Subcutaneous adipose tissue (tissue), 4 donors: Measurements from ENCODE around the gene STRA8. TPM values are rescaled to one million over a fixed set of nuclear protein-coding genes. Genes with fewer than 3 reads are reported as not detected.

Experiments used
- CTCF ChIP-seq: fragments of 450-650 bp; IDR thresholded peaks from one replicate; pipeline ENCODE4 v1.5.1; 2016; ENCODE audit warnings: low read depth, mild to moderate bottlenecking, control low read depth, antibody characterized with exemption, moderate library complexity
- total RNA-seq, 4 donors: library from RNA; depleted of rRNA; stranded (reverse); fragments of >200 nt; gene quantifications; one replicate each; pipeline ENCODE4 v1.1.0, GENCODE V29; 2016

STRA8 gene
- total RNA-seq, 4 donors from 2014 or later, result not detected

DNA sequence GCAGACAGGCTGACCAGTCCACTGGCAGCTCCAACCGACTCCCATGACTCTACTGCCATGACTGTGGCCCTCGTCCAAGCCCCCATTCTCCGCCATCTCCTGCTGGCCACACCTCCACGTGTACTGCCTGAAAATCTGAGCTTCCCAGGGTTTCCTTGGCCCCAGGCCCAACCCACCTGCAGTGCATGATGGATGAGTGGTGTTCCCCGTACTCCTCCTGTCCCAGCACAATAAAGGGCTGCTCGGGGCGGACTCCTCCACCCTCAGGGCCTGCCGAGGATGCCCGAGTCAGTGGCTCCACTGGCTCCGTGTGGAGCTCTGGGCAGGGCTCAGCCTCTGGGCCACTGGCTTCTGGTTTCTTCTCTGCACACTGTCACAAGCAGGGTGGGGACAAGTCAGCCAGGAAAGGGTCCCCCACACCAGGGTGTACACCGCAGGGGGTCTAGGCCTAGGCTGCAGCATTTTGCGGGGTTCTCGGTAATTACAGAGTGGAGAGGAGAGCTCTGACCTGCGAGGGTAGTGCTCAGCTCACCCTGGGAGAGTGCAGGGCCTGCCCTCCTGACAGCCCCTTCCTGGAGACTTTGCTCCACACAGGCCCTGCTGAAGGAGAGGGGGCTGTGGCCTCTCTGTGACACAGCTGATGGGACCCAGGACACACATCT lies 37.5 kb upstream of the STRA8 start:
- no peak for TF ChIP-seq CTCF

- TF ChIP-seq CTCF, result no peak
Measured at GRCh38 chr7:135197343-135197742, 36.3 kb upstream of the STRA8 start.

- no peak for TF ChIP-seq CTCF
Measured at GRCh38 chr7:135197906-135198655, 35.6 kb upstream of the STRA8 start.

DNA sequence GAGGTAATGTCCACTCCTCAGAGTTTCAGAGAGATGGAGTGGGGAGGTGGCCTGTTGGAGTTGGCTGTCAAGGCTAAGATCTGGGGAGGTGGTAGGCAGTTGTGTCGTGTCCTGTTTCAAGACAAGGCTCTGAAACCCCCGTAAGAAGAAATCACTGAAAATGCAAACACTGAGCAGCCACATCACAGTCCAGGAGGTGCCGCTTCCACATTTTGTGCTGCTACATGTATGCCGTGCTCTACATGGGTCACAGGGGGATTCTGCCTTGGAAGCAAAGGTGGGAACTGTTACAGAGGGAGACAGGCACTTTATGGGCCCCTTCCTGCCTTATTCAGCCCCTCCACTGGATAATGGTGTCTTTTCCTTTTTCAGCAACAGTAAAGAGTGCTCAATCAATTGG lies 34.2 kb upstream of the STRA8 start:
- no peak for TF ChIP-seq CTCF

DNA sequence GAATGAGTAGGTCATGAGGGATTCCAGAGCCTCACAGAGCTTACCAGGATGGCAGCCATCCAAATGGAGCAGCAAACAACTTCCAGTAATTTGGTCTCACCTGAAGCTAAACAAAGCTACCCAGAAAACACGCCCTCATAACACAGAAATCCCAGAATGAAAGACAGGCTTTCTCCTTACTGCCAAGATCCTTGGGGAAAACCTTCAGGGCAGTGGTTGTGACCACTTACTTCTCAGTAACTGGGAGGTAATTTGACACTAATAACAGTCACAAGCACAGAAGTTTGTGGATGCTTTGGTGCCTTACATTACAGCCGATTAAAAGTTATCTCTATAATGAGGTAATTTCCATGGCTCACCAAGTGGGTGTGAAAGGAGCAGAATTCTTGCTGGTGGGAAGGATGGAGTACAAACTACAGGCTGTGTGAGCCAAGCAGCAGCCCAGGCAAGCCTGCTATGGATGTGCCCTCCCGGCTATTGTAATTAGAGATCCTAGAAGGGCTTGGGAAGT lies 32.8 kb upstream of the STRA8 start:
- no peak for TF ChIP-seq CTCF

DNA sequence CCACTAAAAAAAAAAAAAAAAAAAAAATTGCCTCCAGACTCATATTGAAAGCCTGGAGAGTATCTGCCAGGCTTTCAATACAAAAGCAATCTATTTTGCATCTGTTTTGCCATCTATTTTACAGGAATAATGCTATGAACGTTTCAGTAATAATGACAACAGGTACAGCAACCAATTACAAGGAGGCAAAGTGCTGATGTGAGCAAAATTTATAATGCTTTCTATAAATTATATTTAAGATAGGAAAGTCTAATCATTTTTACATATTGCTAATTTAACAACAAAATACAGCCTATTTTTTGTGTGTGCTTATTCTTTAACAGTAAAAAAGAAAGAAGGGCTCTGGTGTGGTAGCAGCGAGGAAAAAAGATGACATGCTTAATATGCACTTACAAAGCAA lies 32.3 kb upstream of the STRA8 start:
- TF ChIP-seq CTCF, result no peak

- no peak for TF ChIP-seq CTCF
Measured at GRCh38 chr7:135204341-135204749, 29.3 kb upstream of the STRA8 start.
